KMS-11 (cell line): ENCODE data around the gene MEIS1.
"Not testable (repeated sequence)": the region's sequence is repeated elsewhere in the genome, so short reads cannot be mapped to it uniquely, and the experiment has no call there.

Experiments
- H2AFZ ChIP-seq: fragments of 200-600 bp; sonication (generic); 2 replicates; pipeline ENCODE4 v1.6.1; 2016; ENCODE audit warnings: antibody characterized with exemption, mixed run types, low read depth
- H3K27ac ChIP-seq: fragments of 200-600 bp; sonication (generic); 2 replicates; pipeline ENCODE4 v1.6.1; 2016; ENCODE audit warnings: mild to moderate bottlenecking, mixed run types
- H3K27me3 ChIP-seq: fragments of 200-600 bp; sonication (generic); 2 replicates; pipeline ENCODE4 v1.6.1; 2017; ENCODE audit warnings: mild to moderate bottlenecking, low read depth, mixed run types, moderate library complexity; ENCODE audit not compliant: insufficient read depth
- H3K36me3 ChIP-seq: fragments of 200-600 bp; sonication (generic); 2 replicates; pipeline ENCODE4 v1.6.1; 2017; ENCODE audit warnings: mild to moderate bottlenecking, mixed run types; ENCODE audit not compliant: insufficient read depth
- H3K4me1 ChIP-seq: fragments of 200-600 bp; sonication (generic); 2 replicates; pipeline ENCODE4 v1.6.1; 2016; ENCODE audit warnings: mild to moderate bottlenecking, low read depth, mixed run types; ENCODE audit not compliant: poor library complexity, severe bottlenecking
- H3K4me2 ChIP-seq: fragments of 200-600 bp; sonication (generic); 2 replicates; pipeline ENCODE4 v1.7.0; 2016; ENCODE audit warnings: mild to moderate bottlenecking, mixed run types
- H3K4me3 ChIP-seq: fragments of 200-600 bp; sonication (generic); IDR thresholded peaks from 2 replicates; pipeline ENCODE4 v1.6.1; 2017; ENCODE audit warnings: low read depth, low read length, mixed read lengths; ENCODE audit not compliant: insufficient read depth
- H3K79me2 ChIP-seq: fragments of 200-600 bp; sonication (generic); 2 replicates; pipeline ENCODE4 v1.6.1; 2016; ENCODE audit warnings: low read depth, mixed run types; ENCODE audit not compliant: insufficient read depth
- H3K9ac ChIP-seq: fragments of 200-600 bp; sonication (generic); 2 replicates; pipeline ENCODE4 v1.6.1; 2016; ENCODE audit warnings: mild to moderate bottlenecking, mixed run types
- H4K20me1 ChIP-seq: fragments of 200-600 bp; sonication (generic); 2 replicates; pipeline ENCODE4 v1.6.1; 2016; ENCODE audit warnings: mild to moderate bottlenecking, mixed run types; ENCODE audit not compliant: insufficient read depth
- TF ChIP-seq, protein P1 (sequence below): fragments of 200-600 bp; sonication (generic); conservative IDR thresholded peaks from 2 replicates; pipeline ENCODE4 v1.6.1; 2017; ENCODE audit warnings: low read depth, mild to moderate bottlenecking, antibody characterized with exemption, low read length, moderate library complexity, mixed read lengths

The MEIS1 gene

DNA sequence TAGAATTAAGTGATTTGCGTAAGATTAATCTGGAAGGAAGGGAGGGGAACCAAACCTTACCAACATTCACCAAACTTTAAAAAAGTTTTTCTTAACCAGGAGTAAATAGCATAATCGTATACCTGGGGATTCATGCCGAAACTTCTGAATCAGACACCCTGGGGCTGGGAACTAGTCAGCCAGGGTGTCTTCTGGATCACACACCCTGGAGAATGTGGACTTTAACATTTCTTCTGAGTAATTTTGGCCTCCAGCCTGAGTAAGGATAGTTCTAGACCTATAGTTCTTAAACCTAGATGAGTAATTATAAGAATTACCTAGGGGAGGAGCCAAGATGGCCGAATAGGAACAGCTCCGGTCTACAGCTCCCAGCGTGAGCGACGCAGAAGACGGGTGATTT lies 44.1 kb upstream of the MEIS1 start:
- no peak overlapping the region for H3K27ac ChIP-seq
- H3K4me3 ChIP-seq, result no peak overlapping the region
- no peak overlapping the region for H3K4me2 ChIP-seq
- H3K27me3 ChIP-seq, result no peaks in the 10 kb centered on the region
- no peaks in the 10 kb centered on the region for H3K79me2 ChIP-seq
- TF ChIP-seq, protein P1, sequence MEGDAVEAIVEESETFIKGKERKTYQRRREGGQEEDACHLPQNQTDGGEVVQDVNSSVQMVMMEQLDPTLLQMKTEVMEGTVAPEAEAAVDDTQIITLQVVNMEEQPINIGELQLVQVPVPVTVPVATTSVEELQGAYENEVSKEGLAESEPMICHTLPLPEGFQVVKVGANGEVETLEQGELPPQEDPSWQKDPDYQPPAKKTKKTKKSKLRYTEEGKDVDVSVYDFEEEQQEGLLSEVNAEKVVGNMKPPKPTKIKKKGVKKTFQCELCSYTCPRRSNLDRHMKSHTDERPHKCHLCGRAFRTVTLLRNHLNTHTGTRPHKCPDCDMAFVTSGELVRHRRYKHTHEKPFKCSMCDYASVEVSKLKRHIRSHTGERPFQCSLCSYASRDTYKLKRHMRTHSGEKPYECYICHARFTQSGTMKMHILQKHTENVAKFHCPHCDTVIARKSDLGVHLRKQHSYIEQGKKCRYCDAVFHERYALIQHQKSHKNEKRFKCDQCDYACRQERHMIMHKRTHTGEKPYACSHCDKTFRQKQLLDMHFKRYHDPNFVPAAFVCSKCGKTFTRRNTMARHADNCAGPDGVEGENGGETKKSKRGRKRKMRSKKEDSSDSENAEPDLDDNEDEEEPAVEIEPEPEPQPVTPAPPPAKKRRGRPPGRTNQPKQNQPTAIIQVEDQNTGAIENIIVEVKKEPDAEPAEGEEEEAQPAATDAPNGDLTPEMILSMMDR, result no peak
- H3K36me3 ChIP-seq, result no peaks in the 10 kb centered on the region
- no peaks in the 10 kb centered on the region for H3K4me1 ChIP-seq
- H2AFZ ChIP-seq, result no peak overlapping the region
- no peak overlapping the region for H3K9ac ChIP-seq
- no peaks in the 10 kb centered on the region for H4K20me1 ChIP-seq

DNA sequence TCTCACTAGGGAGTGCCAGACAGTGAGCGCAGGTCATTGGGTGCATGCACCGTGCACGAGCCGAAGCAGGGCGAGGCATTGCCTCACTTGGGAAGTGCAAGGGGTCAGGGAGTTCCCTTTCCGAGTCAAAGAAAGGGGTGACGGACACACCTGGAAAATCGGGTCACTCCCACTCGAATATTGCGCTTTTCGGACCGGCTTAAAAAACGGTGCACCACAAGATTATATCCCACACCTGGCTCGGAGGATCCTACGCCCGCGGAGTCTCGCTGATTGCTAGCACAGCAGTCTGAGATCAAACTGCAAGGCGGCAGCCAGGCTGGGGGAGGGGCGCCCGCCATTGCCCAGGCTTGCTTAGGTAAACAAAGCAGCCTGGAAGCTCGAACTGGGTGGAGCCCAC lies 43.7 kb upstream of the MEIS1 start:
- H3K27me3 ChIP-seq, H3K27ac ChIP-seq, H4K20me1 ChIP-seq, H3K79me2 ChIP-seq, H3K4me1 ChIP-seq, H3K4me3 ChIP-seq, H3K9ac ChIP-seq, H3K4me2 ChIP-seq, H2AFZ ChIP-seq, H3K36me3 ChIP-seq: not testable (repeated sequence)

DNA sequence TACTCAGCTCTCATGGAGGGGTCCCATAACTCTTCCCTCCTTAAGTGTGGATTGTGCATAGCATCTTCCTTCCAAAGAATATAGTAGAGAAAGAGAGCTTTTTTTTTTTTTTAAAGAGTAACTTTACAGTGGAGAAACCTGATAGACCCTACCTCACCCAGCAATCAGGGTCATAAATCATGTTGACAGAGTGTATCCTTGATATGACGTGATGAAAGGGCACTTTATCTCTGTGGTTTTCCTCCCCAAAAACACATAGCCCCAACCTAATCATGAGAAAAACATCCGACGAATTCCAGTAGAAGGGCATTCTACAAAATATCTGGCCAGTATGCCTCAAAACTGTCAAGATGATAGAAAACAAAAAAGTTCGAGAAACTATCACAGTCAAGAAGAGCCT lies 29.5 kb upstream of the MEIS1 start:
- no peak overlapping the region for H3K9ac ChIP-seq
- H3K27me3 ChIP-seq, result no peaks in the 10 kb centered on the region
- H3K79me2 ChIP-seq, result no peaks in the 10 kb centered on the region
- H3K36me3 ChIP-seq, result no peaks in the 10 kb centered on the region
- no peak overlapping the region for H3K27ac ChIP-seq
- no peak overlapping the region for H3K4me2 ChIP-seq
- H4K20me1 ChIP-seq, result no peaks in the 10 kb centered on the region
- no peaks in the 10 kb centered on the region for H3K4me1 ChIP-seq
- TF ChIP-seq, protein P1, result no peak
- no peak overlapping the region for H2AFZ ChIP-seq
- no peak overlapping the region for H3K4me3 ChIP-seq

DNA sequence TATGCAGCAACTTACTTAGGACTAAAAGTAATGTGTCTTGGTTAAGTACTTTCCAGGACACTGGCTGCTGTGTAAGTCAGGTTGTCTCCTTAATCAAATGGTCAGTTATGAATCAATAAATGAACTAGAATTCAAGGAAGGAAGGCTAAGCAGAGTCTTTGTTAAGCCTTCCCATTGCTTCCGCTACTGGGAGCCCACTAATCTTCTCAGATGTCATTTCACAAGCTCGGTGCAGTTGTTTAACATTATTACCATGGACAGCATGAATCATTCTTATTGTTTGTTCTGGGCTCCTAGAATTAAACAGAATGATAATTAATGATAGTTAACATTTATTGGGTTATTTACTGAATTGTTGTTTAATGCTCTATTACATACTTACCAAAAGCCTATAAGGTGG lies 26.0 kb upstream of the MEIS1 start:
- Histone ChIP-seq H2AFZ (no peak overlapping the region), H3K4me1 (no peaks in the 10 kb centered on the region), H3K4me3 (no peak overlapping the region), H3K27ac (no peak overlapping the region), H3K79me2 (no peaks in the 10 kb centered on the region), H4K20me1 (no peaks in the 10 kb centered on the region), H3K4me2 (no peak overlapping the region), H3K9ac (no peak overlapping the region), H3K27me3 (no peaks in the 10 kb centered on the region), H3K36me3 (no peaks in the 10 kb centered on the region; the same call in 1 of the 2 replicates)
- TF ChIP-seq, protein P1, result no peak

DNA sequence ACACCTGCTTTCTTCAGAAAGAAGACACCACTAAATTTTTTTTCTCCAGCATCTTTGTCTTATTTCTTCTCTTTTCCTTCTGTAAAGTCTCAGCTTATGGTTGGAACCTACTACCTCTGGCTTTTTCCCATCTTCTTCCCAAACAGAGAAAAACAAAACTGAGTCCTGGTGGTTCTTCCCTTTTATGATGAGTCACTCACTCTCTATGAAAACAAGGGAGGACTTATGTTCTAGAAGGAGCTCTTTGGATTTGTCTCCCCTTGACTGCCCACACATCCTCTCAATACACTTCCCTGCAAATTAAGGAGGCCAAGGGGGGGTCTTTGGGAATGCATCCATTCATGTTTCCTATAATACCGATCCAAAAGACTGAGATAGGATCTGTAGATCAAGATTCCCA lies 22.1 kb upstream of the MEIS1 start:
- Histone ChIP-seq H3K79me2 (no peaks in the 10 kb centered on the region), H3K9ac (no peak overlapping the region), H3K4me2 (no peak overlapping the region), H3K27me3 (no peaks in the 10 kb centered on the region), H3K36me3 (no peaks in the 10 kb centered on the region; the same call in 1 of the 2 replicates), H4K20me1 (no peaks in the 10 kb centered on the region), H2AFZ (no peak overlapping the region), H3K4me1 (no peaks in the 10 kb centered on the region), H3K4me3 (no peak overlapping the region), H3K27ac (no peak overlapping the region)
- TF ChIP-seq, protein P1, result no peak
